KMS-11 (cell line): ENCODE results near the gene MYO7B.

Experiments
- H2AFZ ChIP-seq: fragments of 200-600 bp; sonication (generic); 2 replicates; pipeline ENCODE4 v1.6.1; 2016; ENCODE audit warnings: antibody characterized with exemption, mixed run types, low read depth
- H3K27ac ChIP-seq: fragments of 200-600 bp; sonication (generic); 2 replicates; pipeline ENCODE4 v1.6.1; 2016; ENCODE audit warnings: mild to moderate bottlenecking, mixed run types
- H3K27me3 ChIP-seq: fragments of 200-600 bp; sonication (generic); 2 replicates; pipeline ENCODE4 v1.6.1; 2017; ENCODE audit warnings: mild to moderate bottlenecking, low read depth, mixed run types, moderate library complexity; ENCODE audit not compliant: insufficient read depth
- H3K36me3 ChIP-seq: fragments of 200-600 bp; sonication (generic); 2 replicates; pipeline ENCODE4 v1.6.1; 2017; ENCODE audit warnings: mild to moderate bottlenecking, mixed run types; ENCODE audit not compliant: insufficient read depth
- H3K4me1 ChIP-seq: fragments of 200-600 bp; sonication (generic); 2 replicates; pipeline ENCODE4 v1.6.1; 2016; ENCODE audit warnings: mild to moderate bottlenecking, low read depth, mixed run types; ENCODE audit not compliant: poor library complexity, severe bottlenecking
- H3K4me2 ChIP-seq: fragments of 200-600 bp; sonication (generic); 2 replicates; pipeline ENCODE4 v1.7.0; 2016; ENCODE audit warnings: mild to moderate bottlenecking, mixed run types
- H3K4me3 ChIP-seq: fragments of 200-600 bp; sonication (generic); IDR thresholded peaks from 2 replicates; pipeline ENCODE4 v1.6.1; 2017; ENCODE audit warnings: low read depth, low read length, mixed read lengths; ENCODE audit not compliant: insufficient read depth
- H3K79me2 ChIP-seq: fragments of 200-600 bp; sonication (generic); 2 replicates; pipeline ENCODE4 v1.6.1; 2016; ENCODE audit warnings: low read depth, mixed run types; ENCODE audit not compliant: insufficient read depth
- H3K9ac ChIP-seq: fragments of 200-600 bp; sonication (generic); 2 replicates; pipeline ENCODE4 v1.6.1; 2016; ENCODE audit warnings: mild to moderate bottlenecking, mixed run types
- H4K20me1 ChIP-seq: fragments of 200-600 bp; sonication (generic); 2 replicates; pipeline ENCODE4 v1.6.1; 2016; ENCODE audit warnings: mild to moderate bottlenecking, mixed run types; ENCODE audit not compliant: insufficient read depth
- TF ChIP-seq, protein P1 (sequence below): fragments of 200-600 bp; sonication (generic); conservative IDR thresholded peaks from 2 replicates; pipeline ENCODE4 v1.6.1; 2017; ENCODE audit warnings: low read depth, mild to moderate bottlenecking, antibody characterized with exemption, low read length, moderate library complexity, mixed read lengths

Gene MYO7B

DNA sequence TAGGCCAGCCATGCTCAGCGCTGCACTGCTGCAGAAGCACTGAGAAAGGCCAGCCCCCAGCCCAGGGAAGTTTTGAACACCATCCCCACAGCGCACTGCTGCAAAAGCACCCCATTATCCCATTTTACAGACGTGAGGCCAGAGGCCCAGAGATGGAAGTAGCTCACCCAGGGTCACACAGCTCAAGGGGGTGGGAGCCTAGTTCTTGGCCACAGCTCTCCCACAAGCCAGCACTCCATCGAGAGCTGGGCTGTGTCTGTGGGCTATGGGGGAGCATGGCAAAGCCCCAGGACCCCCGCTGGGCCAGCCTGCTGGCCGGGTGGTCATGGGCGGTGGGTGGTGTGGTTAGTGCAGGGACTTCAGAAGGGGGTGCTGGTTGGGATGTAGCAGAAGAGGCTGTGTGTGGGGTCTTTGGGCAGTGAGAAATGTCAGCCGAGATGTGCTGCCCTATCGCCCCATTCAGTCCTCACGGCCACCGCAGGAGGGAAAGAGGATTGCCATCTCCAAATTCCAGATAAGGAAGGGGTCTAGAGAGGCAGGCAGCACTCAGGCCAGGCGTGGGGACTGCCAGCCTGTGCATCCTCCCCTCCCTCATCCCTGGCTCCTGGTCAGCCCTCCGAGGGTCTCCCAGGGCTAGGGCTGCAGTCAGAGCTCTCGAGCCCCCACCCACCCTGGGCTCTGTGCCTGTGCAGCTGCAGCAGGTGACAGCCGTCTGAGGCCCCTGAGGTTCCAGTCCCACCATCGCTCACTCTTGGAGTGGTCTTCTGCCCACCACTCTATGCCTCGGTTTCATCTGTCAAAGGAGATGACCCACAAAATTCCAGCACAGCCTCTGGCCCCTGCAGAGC lies 93.5 kb downstream of the MYO7B start:
- Histone ChIP-seq H3K79me2 (no peaks in the 10 kb centered on the region), H3K4me3 (no peak overlapping the region), H3K4me2 (no peak overlapping the region), H3K27me3 (no peaks in the 10 kb centered on the region; the same call in 1 of the 2 replicates), H3K9ac (no peak overlapping the region), H3K4me1 (no peaks in the 10 kb centered on the region), H3K36me3 (no peaks in the 10 kb centered on the region), H2AFZ (no peak overlapping the region), H3K27ac (no peak overlapping the region), H4K20me1 (no peaks in the 10 kb centered on the region)
- TF ChIP-seq, protein P1, sequence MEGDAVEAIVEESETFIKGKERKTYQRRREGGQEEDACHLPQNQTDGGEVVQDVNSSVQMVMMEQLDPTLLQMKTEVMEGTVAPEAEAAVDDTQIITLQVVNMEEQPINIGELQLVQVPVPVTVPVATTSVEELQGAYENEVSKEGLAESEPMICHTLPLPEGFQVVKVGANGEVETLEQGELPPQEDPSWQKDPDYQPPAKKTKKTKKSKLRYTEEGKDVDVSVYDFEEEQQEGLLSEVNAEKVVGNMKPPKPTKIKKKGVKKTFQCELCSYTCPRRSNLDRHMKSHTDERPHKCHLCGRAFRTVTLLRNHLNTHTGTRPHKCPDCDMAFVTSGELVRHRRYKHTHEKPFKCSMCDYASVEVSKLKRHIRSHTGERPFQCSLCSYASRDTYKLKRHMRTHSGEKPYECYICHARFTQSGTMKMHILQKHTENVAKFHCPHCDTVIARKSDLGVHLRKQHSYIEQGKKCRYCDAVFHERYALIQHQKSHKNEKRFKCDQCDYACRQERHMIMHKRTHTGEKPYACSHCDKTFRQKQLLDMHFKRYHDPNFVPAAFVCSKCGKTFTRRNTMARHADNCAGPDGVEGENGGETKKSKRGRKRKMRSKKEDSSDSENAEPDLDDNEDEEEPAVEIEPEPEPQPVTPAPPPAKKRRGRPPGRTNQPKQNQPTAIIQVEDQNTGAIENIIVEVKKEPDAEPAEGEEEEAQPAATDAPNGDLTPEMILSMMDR, result no peak

DNA sequence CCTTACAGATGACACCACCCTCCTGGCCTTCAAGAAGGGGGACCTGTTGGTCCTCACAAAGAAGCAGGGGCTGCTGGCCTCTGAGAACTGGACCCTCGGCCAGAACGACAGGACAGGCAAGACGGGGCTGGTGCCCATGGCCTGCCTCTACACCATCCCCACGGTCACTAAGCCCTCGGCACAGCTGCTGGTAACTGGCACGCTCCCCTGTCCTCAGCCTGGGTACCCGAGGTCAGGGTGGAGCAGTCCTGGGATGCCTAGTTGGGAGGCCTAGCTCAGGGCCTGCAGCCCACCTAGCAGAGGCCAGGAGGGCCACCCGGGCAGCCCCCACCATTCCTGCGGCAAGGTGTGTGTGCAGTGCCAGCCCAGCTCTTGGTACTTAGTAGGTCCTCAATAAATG lies 94.2 kb downstream of the MYO7B start:
- Histone ChIP-seq H3K36me3 (no peaks in the 10 kb centered on the region), H3K27ac (no peak overlapping the region), H3K4me3 (no peak overlapping the region), H3K9ac (no peak overlapping the region), H3K79me2 (no peaks in the 10 kb centered on the region), H4K20me1 (no peaks in the 10 kb centered on the region), H3K4me2 (no peak overlapping the region), H2AFZ (no peak overlapping the region), H3K4me1 (no peaks in the 10 kb centered on the region), H3K27me3 (no peaks in the 10 kb centered on the region; the same call in 1 of the 2 replicates)
- TF ChIP-seq, protein P1, result no peak

DNA sequence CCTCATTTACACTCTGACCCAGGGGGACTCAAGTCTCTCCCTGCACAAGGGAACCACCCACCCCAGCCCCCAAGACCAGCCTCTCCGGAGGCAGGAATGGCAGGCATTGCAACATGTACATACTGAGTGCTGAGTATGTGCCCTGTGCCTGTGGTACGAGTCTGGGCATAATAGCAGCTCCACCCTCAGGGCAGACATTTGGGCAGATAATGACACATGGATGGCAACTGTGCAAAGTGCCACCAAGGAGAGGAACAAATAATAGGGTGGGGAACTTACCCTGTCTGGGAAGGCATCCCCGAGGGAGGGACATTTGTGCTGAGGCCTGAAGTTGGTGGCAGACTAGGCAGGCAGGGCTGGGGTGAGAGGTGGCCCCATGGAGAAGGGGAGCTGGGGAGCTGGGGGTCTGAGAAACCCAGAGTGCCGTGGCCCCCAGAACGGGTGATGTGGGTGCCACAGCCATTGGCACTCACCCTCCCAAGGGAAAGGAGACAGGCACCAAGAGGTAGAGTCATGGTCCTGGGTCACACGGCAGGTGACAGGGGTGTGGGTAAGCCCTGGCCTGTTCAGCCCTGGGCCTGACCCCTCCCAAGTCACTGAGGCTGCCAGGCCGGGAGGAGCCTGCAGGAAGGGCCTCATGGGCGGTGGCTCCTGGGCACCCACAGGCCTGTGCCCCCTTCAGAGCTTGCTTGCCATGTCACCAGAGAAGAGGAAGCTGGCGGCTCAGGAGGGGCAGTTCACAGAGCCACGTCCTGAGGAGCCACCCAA lies 94.8 kb downstream of the MYO7B start:
- no peak overlapping the region for H3K4me3 ChIP-seq
- H3K27ac ChIP-seq, result no peak overlapping the region
- no peaks in the 10 kb centered on the region for H3K79me2 ChIP-seq
- H3K9ac ChIP-seq, result no peak overlapping the region
- no peak overlapping the region for H3K4me2 ChIP-seq
- no peak overlapping the region for H2AFZ ChIP-seq
- H3K27me3 ChIP-seq, result no peaks in the 10 kb centered on the region; the same call in 1 of the 2 replicates
- H3K36me3 ChIP-seq, result no peaks in the 10 kb centered on the region
- no peaks in the 10 kb centered on the region for H4K20me1 ChIP-seq
- TF ChIP-seq, protein P1, result no peak
- no peaks in the 10 kb centered on the region for H3K4me1 ChIP-seq

DNA sequence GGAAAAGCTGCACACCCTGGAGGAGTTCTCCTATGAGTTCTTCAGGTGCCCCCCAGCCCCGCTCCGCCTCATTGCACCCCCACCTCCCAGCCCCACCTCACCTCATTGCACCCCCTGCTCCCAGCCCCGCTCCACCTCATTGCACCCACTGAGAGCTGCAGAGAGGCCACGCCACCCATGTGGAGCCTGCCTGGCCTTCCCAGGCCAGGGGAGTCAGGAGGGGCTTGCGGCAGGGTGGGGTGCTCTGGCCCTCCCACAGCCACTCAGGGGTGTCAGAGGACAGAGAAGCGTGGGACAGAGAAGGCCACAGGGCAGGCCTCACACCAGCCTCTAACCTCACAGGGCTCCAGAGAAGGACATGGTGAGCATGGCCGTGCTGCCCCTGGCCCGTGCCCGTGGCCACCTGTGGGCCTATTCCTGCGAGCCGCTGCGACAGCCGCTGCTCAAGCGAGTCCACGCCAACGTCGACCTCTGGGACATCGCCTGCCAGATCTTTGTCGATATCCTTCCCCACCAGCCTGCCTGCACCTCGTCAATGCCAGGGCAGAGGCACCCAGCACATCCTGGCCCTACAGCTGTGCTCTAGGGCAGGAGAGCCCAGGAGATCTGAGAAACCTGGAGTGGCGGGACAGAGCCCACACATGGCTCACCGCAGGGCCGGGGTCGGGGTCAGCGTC lies 95.5 kb downstream of the MYO7B start:
- Histone ChIP-seq H3K79me2 (no peaks in the 10 kb centered on the region), H3K27me3 (no peaks in the 10 kb centered on the region; the same call in 1 of the 2 replicates), H3K4me2 (no peak overlapping the region), H4K20me1 (no peaks in the 10 kb centered on the region), H3K9ac (no peak overlapping the region), H3K4me1 (no peaks in the 10 kb centered on the region), H3K36me3 (no peaks in the 10 kb centered on the region), H3K4me3 (no peak overlapping the region), H3K27ac (no peak overlapping the region), H2AFZ (no peak overlapping the region)
- TF ChIP-seq, protein P1, result no peak
